Measurements from ENCODE around the gene APOA5. TPM values are rescaled to one million over a fixed set of nuclear protein-coding genes. Genes with fewer than 3 reads are reported as not detected.

APOA5 gene
- total RNA-seq, 2 experiments from 2014 or later, result not detected

DNA sequence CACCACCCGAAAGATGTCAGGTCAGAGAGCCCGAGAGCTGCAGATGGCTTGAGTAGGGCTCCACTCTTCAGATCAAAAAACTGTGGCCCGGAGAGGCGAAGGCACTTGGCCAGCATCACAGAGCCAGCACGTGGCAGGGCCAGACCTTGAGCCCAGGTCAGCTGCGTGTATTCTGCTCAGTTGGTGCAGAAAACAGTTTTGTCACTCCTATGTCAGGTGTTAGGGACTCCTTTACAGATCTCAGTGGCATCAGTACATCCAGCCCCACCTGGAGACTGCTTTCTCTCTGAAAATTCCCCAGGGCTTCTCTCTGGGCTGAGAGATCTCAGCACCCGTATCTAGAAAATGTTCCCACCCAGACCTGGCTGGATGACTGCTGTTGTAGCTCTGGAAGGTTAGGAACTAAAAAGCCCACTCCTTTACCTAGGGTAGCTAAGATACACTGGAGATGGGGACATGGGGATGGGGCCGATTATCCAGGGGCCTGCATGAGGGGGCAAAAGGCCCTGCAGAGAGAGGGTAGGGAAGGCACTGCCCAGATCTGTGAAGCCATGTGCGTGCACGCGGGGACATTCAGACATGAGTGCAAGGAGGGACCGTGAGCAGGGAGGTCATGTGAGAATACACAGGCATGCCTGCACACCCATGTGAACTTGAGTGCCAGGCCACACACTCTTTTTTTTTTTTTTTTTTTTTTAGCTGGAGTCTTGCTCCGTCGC, 42.3 kb upstream of the APOA5 start:
- Mint-ChIP-seq H3K36me3 (no peaks in the 10 kb centered on the region), H3K9me3 (no peaks in the 10 kb centered on the region), H3K4me3 (no peak overlapping the region), H3K27ac (no peak overlapping the region), H3K4me1 (ENCODE audit: low read depth) (peaks cover 12% of the 10 kb centered on the region), H3K27me3 (no peaks in the 10 kb centered on the region)
- CTCF ChIA-PET, result interaction anchor here (2.0 kb wide), 1 partner anchor 43 kb away, joined by 11 read pairs; the partner anchor contains the start of gene APOA5
- no peak for DNase-seq
- POLR2A ChIA-PET, result interaction anchor here (0.7 kb wide), 1 partner anchor 115 kb away, joined by 3 read pairs; no protein-coding TSS in a partner anchor
- intact Hi-C loops (cut with micrococcal nuclease), result no loop called here

GRCh38 chr11:116833491-116833815, 41.8 kb upstream of the APOA5 start:
- intact Hi-C loops (cut with micrococcal nuclease), result no loop called here
- H3K27ac Mint-ChIP-seq, result no peak overlapping the region
- DNase-seq, result no peak
- ChIA-PET POLR2A (interaction anchor here (0.7 kb wide), 1 partner anchor 115 kb away, joined by 3 read pairs; no protein-coding TSS in a partner anchor), CTCF (interaction anchor here (2.0 kb wide), 1 partner anchor 43 kb away, joined by 11 read pairs; the partner anchor contains the start of gene APOA5)
- H3K4me1 Mint-ChIP-seq (ENCODE audit: low read depth), result peaks cover 12% of the 10 kb centered on the region
- H3K27me3 Mint-ChIP-seq, result no peaks in the 10 kb centered on the region
- H3K9me3 Mint-ChIP-seq, result no peaks in the 10 kb centered on the region
- no peak overlapping the region for H3K4me3 Mint-ChIP-seq
- H3K36me3 Mint-ChIP-seq, result no peaks in the 10 kb centered on the region

DNA sequence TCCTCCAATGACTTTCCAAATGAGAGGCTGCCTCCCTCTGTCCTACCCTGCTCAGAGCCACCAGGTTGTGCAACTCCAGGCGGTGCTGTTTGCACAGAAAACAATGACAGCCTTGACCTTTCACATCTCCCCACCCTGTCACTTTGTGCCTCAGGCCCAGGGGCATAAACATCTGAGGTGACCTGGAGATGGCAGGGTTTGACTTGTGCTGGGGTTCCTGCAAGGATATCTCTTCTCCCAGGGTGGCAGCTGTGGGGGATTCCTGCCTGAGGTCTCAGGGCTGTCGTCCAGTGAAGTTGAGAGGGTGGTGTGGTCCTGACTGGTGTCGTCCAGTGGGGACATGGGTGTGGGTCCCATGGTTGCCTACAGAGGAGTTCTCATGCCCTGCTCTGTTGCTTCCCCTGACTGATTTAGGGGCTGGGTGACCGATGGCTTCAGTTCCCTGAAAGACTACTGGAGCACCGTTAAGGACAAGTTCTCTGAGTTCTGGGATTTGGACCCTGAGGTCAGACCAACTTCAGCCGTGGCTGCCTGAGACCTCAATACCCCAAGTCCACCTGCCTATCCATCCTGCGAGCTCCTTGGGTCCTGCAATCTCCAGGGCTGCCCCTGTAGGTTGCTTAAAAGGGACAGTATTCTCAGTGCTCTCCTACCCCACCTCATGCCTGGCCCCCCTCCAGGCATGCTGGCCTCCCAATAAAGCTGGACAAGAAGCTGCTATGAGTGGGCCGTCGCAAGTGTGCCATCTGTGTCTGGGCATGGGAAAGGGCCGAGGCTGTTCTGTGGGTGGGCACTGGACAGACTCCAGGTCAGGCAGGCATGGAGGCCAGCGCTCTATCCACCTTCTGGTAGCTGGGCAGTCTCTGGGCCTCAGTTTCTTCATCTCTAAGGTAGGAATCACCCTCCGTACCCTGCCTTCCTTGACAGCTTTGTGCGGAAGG, 40.9 kb upstream of the APOA5 start:
- DNase-seq, result no peak
- CTCF ChIA-PET, result interaction anchor here (2.0 kb wide), 1 partner anchor 42 kb away, joined by 11 read pairs; the partner anchor contains the start of gene APOA5
- Mint-ChIP-seq H3K9me3 (no peaks in the 10 kb centered on the region), H3K27me3 (no peaks in the 10 kb centered on the region), H3K27ac (no peak overlapping the region), H3K4me1 (ENCODE audit: low read depth) (peaks cover 12% of the 10 kb centered on the region), H3K4me3 (no peak overlapping the region), H3K36me3 (no peaks in the 10 kb centered on the region)
- intact Hi-C loops (cut with micrococcal nuclease), result no loop called here
- POLR2A ChIA-PET, result interaction anchor here (0.7 kb wide), 1 partner anchor 114 kb away, joined by 3 read pairs; no protein-coding TSS in a partner anchor

GRCh38 chr11:116831790-116832349, 40.2 kb upstream of the APOA5 start:
- Mint-ChIP-seq H3K27ac (no peak overlapping the region), H3K4me3 (no peak overlapping the region), H3K36me3 (no peaks in the 10 kb centered on the region), H3K27me3 (no peaks in the 10 kb centered on the region), H3K9me3 (no peaks in the 10 kb centered on the region), H3K4me1 (ENCODE audit: low read depth) (peaks cover 12% of the 10 kb centered on the region)
- ChIA-PET POLR2A (no interaction called here), CTCF (no interaction called here)
- DNase-seq, result no peak
- intact Hi-C loops (cut with micrococcal nuclease), result no loop called here

DNA sequence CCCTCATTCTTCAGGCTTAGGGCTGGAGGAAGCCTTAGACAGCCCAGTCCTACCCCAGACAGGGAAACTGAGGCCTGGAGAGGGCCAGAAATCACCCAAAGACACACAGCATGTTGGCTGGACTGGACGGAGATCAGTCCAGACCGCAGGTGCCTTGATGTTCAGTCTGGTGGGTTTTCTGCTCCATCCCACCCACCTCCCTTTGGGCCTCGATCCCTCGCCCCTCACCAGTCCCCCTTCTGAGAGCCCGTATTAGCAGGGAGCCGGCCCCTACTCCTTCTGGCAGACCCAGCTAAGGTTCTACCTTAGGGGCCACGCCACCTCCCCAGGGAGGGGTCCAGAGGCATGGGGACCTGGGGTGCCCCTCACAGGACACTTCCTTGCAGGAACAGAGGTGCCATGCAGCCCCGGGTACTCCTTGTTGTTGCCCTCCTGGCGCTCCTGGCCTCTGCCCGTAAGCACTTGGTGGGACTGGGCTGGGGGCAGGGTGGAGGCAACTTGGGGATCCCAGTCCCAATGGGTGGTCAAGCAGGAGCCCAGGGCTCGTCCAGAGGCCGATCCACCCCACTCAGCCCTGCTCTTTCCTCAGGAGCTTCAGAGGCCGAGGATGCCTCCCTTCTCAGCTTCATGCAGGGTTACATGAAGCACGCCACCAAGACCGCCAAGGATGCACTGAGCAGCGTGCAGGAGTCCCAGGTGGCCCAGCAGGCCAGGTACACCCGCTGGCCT, 38.7 kb upstream of the APOA5 start:
- H3K4me3 Mint-ChIP-seq, result no peak overlapping the region
- no peaks in the 10 kb centered on the region for H3K36me3 Mint-ChIP-seq
- no peaks in the 10 kb centered on the region for H3K9me3 Mint-ChIP-seq
- H3K27me3 Mint-ChIP-seq, result no peaks in the 10 kb centered on the region
- intact Hi-C loops (cut with micrococcal nuclease), result no loop called here
- CTCF ChIA-PET, result no interaction called here
- DNase-seq, result no peak
- POLR2A ChIA-PET, result no interaction called here
- peaks cover 4% of the 10 kb centered on the region for H3K4me1 Mint-ChIP-seq (ENCODE audit: low read depth)
- no peak overlapping the region for H3K27ac Mint-ChIP-seq

GRCh38 chr11:116829525-116830183, 38.0 kb upstream of the APOA5 start, which contains the start of gene APOC3:
Gene APOC3 (plus strand): TSS chr11:116829907. CDS start chr11:116830583, 676 bp downstream.
- no peak within 1 kb of the TSS for H3K27ac Mint-ChIP-seq
- H3K4me3 Mint-ChIP-seq, result no peak within 1 kb of the TSS
- ChIA-PET POLR2A (no interaction called here), CTCF (no interaction called here)
- no peaks in the 10 kb centered on the region for H3K36me3 Mint-ChIP-seq
- no peaks in the 10 kb centered on the region for H3K9me3 Mint-ChIP-seq
- H3K27me3 Mint-ChIP-seq, result no peaks in the 10 kb centered on the region
- peaks cover under 1% of the 10 kb centered on the region for H3K4me1 Mint-ChIP-seq (ENCODE audit: low read depth)
- intact Hi-C loops (cut with micrococcal nuclease), result no loop called here
- DNase-seq, result no peak

DNA sequence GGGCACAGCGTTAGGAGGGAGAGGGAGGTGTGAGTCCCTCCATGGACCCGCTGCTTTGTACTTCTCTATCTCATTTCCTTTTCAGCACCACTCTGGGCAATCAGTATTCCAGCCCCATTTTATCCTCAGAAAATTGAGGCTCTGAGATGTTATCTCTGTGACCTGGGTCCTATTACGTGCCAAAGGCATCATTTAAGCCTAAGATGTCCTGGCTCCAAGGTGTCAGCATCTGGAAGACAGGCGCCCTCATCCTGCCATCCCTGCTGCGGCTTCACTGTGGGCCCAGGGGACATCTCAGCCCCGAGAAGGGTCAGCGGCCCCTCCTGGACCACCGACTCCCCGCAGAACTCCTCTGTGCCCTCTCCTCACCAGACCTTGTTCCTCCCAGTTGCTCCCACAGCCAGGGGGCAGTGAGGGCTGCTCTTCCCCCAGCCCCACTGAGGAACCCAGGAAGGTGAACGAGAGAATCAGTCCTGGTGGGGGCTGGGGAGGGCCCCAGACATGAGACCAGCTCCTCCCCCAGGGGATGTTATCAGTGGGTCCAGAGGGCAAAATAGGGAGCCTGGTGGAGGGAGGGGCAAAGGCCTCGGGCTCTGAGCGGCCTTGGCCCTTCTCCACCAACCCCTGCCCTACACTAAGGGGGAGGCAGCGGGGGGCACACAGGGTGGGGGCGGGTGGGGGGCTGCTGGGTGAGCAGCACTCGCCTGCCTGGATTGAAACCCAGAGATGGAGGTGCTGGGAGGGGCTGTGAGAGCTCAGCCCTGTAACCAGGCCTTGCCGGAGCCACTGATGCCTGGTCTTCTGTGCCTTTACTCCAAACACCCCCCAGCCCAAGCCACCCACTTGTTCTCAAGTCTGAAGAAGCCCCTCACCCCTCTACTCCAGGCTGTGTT, 37.2 kb upstream of the APOA5 start:
- ChIA-PET CTCF (no interaction called here), POLR2A (interaction anchor here (0.7 kb wide), 1 partner anchor 1323 kb away, joined by 3 read pairs; no protein-coding TSS in a partner anchor)
- no peaks in the 10 kb centered on the region for H3K36me3 Mint-ChIP-seq
- H3K27ac Mint-ChIP-seq, result no peak overlapping the region
- intact Hi-C loops (cut with micrococcal nuclease), result no loop called here
- H3K27me3 Mint-ChIP-seq, result no peaks in the 10 kb centered on the region
- no peak for DNase-seq
- H3K4me3 Mint-ChIP-seq, result no peak overlapping the region
- no peaks in the 10 kb centered on the region for H3K4me1 Mint-ChIP-seq (ENCODE audit: low read depth)
- H3K9me3 Mint-ChIP-seq, result no peaks in the 10 kb centered on the region

DNA sequence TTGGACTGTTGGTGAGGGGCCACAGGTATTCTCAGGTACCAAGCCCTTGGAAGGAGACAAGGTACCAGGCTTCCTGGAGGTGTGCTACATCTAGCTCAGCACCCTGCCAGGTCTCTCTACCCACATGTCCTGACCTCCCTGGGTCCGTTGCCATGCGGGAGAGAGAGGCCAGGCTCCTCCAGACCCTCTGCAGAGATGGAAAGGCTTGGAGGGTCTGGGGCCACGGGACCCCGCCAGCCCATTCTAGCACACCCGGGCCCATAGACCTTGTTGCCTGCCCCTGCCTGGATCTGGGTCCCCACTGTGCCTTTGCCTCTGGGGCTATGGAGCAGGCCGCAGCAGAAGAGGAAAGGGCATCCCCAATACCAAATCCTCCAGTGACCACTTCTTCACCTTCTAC, 35.8 kb upstream of the APOA5 start:
- Mint-ChIP-seq H3K27me3 (no peaks in the 10 kb centered on the region), H3K36me3 (no peaks in the 10 kb centered on the region), H3K9me3 (no peaks in the 10 kb centered on the region), H3K27ac (no peak overlapping the region), H3K4me1 (ENCODE audit: low read depth) (no peaks in the 10 kb centered on the region), H3K4me3 (no peak overlapping the region)
- ChIA-PET POLR2A (no interaction called here), CTCF (no interaction called here)
- intact Hi-C loops (cut with micrococcal nuclease), result no loop called here
- DNase-seq, result no peak

DNA sequence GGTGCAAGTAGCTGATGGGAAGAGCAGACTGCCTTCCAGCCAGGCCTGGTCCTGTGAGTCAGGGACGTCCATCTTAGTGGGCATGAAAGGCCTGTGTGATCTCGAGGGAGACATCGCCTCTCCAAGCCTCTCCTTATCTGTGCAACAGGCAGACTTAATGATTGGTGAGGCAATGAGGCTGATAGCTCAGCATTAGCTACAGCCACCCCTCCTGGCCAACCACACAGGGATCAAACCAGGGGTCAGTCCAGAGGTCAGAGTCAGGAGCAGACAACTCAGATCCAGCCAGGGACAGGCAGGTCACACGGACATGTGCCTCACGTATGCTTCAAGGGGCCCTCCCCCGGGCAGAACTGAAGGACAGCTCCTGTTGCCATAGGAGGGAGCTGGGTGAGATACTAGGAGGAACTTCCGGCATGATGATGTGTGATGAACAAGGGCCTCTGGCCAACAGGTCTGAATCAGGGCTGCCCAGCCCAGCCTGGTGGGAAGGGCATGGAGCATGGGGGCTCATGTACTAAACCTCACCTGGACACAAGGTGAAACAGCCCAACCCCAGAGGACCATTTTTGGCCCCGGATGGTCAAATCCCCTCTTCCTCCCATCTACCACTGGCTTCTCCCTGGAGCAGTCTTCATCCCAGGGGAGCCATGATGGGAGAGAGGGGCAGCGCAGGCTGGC, 35.2 kb upstream of the APOA5 start:
- ChIA-PET CTCF (no interaction called here), POLR2A (no interaction called here)
- Mint-ChIP-seq H3K4me1 (ENCODE audit: low read depth) (no peaks in the 10 kb centered on the region), H3K27me3 (no peaks in the 10 kb centered on the region), H3K36me3 (no peaks in the 10 kb centered on the region), H3K4me3 (no peak overlapping the region), H3K9me3 (no peaks in the 10 kb centered on the region), H3K27ac (no peak overlapping the region)
- DNase-seq, result no peak
- intact Hi-C loops (cut with micrococcal nuclease), result no loop called here

GRCh38 chr11:116825854-116826750, 34.4 kb upstream of the APOA5 start:
- intact Hi-C loops (cut with micrococcal nuclease), result no loop called here
- no peaks in the 10 kb centered on the region for H3K4me1 Mint-ChIP-seq (ENCODE audit: low read depth)
- H3K27ac Mint-ChIP-seq, result no peak overlapping the region
- no peak overlapping the region for H3K4me3 Mint-ChIP-seq
- DNase-seq, result no peak
- ChIA-PET CTCF (no interaction called here), POLR2A (no interaction called here)
- no peaks in the 10 kb centered on the region for H3K36me3 Mint-ChIP-seq
- no peaks in the 10 kb centered on the region for H3K27me3 Mint-ChIP-seq
- no peaks in the 10 kb centered on the region for H3K9me3 Mint-ChIP-seq
